Measurements from ENCODE around the gene SEMA6A. TPM values are rescaled to one million over a fixed set of nuclear protein-coding genes. Genes with fewer than 3 reads are reported as not detected.

Gene SEMA6A
- total RNA-seq, 1 donor from 2014 or later = 0.23 TPM

GRCh38 chr5:116394186-116394867 is 180.3 kb downstream of the SEMA6A start:
- Mint-ChIP-seq H3K4me3 (no peak overlapping the region), H3K27me3 (ENCODE audit: insufficient read depth) (no peaks in the 10 kb centered on the region), H3K27ac (no peak overlapping the region), H3K4me1 (ENCODE audit: low read depth) (no peaks in the 10 kb centered on the region), H3K9me3 (peaks cover 4% of the 10 kb centered on the region), H3K36me3 (ENCODE audit: low read depth) (no peaks in the 10 kb centered on the region)
- DNase-seq (ENCODE audit: low spot score) = no peak
- intact Hi-C loops (cut with micrococcal nuclease) = no loop called here
